PFSK-1 (cell line): Measurements from ENCODE around the gene SLC8A1.

Experiments
- FOXP2 ChIP-seq: optimal IDR thresholded peaks from 2 replicates; pipeline ENCODE3; 2011; ENCODE audit warnings: borderline replicate concordance, control low read depth, inconsistent platforms; ENCODE audit not compliant: insufficient read depth; ENCODE audit errors: extremely low read length, extremely low read depth
- POLR2AphosphoS5 ChIP-seq: IDR thresholded peaks from 2 replicates; pipeline ENCODE4 v1.6.1; 2012; ENCODE audit warnings: low read depth, mild to moderate bottlenecking, control low read depth, low read length, moderate library complexity
- SIN3A ChIP-seq: IDR thresholded peaks from 2 replicates; pipeline ENCODE4 v1.6.1; 2012; ENCODE audit warnings: mild to moderate bottlenecking, low read length, moderate library complexity, borderline replicate concordance; ENCODE audit not compliant: insufficient read depth
- TAF1 ChIP-seq: IDR thresholded peaks from 2 replicates; pipeline ENCODE4 v1.6.1; 2012; ENCODE audit warnings: low read length, control low read depth, borderline replicate concordance; ENCODE audit not compliant: insufficient read depth
- TF ChIP-seq, protein P1 (sequence below), 2 experiments: IDR thresholded peaks; 2 replicates each; pipeline versions ENCODE4 v1.6.1 to v1.8.0; 2011 to 2012; ENCODE audit warnings: low read depth in 2 of 2, low read length in 2 of 2, control low read depth in 1 of 2, inconsistent platforms in 1 of 2, mild to moderate bottlenecking in 1 of 2, moderate library complexity in 1 of 2; ENCODE audit not compliant: insufficient read depth in 1 of 2

The SLC8A1 gene

DNA sequence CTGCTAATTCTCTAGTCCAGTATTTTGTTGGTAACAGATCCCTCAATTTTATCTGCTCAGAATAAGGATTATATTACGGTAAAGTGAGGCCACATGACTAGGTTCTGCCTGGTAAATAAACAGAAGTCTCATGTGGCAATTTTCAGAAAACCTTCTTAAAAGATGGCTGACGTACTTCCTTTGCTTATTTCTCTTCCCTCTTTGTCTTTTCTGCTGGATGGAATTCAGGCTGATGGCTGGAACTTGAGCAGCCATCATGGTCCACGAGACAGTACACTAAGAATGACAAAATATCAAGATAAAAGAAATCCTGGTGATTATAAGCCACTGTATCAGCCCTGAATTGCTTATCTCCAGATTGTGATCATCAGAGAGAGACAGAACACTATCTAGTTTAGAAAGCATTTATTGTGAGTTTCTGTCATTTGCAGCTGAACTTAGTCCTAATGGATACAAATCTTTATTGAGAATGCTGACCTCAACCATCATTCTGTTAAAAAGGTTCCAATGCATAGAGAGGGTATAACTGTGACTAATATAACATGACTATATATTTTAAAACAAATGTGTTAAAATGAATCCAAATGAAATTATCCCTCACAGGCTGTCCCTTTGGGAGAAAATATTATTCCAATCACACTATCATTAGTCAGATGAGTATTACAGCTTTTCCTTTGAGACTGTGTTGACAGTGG, 31.8 kb upstream of the SLC8A1 start:
- TF ChIP-seq SIN3A = no peak
- no peak for TF ChIP-seq FOXP2
- TF ChIP-seq POLR2AphosphoS5 = no peak
- TF ChIP-seq TAF1 = no peak
- TF ChIP-seq, protein P1, sequence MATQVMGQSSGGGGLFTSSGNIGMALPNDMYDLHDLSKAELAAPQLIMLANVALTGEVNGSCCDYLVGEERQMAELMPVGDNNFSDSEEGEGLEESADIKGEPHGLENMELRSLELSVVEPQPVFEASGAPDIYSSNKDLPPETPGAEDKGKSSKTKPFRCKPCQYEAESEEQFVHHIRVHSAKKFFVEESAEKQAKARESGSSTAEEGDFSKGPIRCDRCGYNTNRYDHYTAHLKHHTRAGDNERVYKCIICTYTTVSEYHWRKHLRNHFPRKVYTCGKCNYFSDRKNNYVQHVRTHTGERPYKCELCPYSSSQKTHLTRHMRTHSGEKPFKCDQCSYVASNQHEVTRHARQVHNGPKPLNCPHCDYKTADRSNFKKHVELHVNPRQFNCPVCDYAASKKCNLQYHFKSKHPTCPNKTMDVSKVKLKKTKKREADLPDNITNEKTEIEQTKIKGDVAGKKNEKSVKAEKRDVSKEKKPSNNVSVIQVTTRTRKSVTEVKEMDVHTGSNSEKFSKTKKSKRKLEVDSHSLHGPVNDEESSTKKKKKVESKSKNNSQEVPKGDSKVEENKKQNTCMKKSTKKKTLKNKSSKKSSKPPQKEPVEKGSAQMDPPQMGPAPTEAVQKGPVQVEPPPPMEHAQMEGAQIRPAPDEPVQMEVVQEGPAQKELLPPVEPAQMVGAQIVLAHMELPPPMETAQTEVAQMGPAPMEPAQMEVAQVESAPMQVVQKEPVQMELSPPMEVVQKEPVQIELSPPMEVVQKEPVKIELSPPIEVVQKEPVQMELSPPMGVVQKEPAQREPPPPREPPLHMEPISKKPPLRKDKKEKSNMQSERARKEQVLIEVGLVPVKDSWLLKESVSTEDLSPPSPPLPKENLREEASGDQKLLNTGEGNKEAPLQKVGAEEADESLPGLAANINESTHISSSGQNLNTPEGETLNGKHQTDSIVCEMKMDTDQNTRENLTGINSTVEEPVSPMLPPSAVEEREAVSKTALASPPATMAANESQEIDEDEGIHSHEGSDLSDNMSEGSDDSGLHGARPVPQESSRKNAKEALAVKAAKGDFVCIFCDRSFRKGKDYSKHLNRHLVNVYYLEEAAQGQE (IDR thresholded peaks at IDR 0.05; ENCODE audit: insufficient read depth in 1 of 2, low read depth in 2 of 2, low read length in 2 of 2) = no peak

DNA sequence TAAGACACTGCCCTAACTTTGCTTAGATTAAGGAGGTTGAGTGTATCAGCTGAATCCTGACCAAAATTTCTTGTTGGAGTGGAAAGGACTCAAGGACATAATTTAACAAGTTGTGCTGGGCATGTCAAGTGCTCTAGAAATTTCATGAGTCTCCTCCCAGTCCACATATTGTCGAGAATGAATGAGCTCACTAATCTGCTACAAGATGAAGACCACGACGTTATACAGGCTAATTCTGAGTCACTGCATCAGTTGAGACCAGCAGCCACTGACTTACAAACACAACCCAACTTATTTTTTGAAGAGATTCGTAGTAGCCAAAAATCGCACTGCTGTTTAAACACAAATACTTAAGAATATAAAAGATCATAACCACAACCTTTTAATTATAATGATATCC, 28.7 kb upstream of the SLC8A1 start:
- TF ChIP-seq FOXP2 (no peak), SIN3A (no peak), TAF1 (no peak), POLR2AphosphoS5 (no peak)
- TF ChIP-seq, protein P1 (IDR thresholded peaks at IDR 0.05; ENCODE audit: insufficient read depth in 1 of 2, low read depth in 2 of 2, low read length in 2 of 2) = no peak

DNA sequence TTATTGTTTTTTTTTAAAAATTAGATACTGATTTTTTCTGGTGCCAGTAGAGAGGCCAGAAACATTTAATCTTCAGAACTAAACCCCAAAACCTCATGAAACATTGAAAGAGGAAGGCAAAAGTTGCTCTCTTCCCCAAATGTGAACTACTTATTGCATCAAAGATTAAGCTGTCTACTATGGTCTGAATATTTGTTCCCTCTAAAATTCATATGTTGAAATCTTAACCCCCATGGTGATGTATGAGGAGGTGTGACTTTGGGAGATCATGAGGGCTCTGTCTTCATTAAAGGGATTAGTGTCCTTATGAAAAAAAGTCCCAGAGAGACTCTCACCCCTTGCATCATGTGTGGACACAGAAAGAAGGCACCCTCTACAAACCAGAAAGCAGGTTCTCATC, 28.2 kb upstream of the SLC8A1 start:
- TF ChIP-seq FOXP2 = no peak
- no peak for TF ChIP-seq SIN3A
- no peak for TF ChIP-seq TAF1
- TF ChIP-seq, protein P1 (IDR thresholded peaks at IDR 0.05; ENCODE audit: insufficient read depth in 1 of 2, low read depth in 2 of 2, low read length in 2 of 2) = no peak
- no peak for TF ChIP-seq POLR2AphosphoS5

DNA sequence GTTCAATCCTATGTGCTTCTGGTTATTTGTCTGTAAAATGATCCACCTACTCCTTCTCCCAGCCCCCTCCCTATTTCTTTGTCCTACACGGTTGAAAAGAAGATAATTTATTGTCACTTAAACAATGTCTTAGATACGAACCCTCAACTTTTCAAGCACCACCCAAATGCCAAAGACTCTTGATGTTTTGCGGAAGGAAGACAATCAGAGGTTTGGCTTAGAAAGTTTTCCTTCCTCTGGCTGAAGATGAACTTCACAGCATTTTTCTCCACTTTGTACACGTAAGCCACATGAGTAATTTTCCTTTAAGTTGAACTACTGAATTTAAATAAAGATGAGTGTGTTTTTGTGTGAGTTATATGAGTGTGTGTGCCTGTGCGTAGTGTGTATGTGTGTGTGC, 25.5 kb upstream of the SLC8A1 start:
- TF ChIP-seq POLR2AphosphoS5 (no peak), TAF1 (no peak), FOXP2 (no peak), SIN3A (no peak)
- TF ChIP-seq, protein P1 (IDR thresholded peaks at IDR 0.05; ENCODE audit: insufficient read depth in 1 of 2, low read depth in 2 of 2, low read length in 2 of 2) = no peak

DNA sequence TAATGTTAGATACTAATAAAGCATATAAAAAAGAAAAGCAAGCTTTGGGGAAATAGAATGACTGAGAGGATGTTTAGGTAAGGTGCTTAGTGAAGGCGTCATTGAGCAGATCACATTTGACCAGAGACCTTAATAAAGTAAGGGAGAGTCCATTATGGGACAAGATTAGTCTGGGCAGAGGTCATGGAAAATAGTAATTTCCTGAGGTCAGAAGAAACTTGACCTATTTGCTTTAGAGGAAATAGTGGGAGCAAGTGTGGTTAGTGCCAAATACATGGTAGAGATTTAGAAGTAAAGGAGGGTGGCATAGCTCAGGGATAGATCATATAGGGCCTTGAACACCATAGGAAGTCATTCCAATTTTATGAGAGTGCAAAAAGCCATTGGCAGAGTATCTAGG, 24.5 kb upstream of the SLC8A1 start:
- no peak for TF ChIP-seq SIN3A
- TF ChIP-seq POLR2AphosphoS5 = no peak
- TF ChIP-seq FOXP2 = no peak
- TF ChIP-seq TAF1 = no peak
- TF ChIP-seq, protein P1 (IDR thresholded peaks at IDR 0.05; ENCODE audit: insufficient read depth in 1 of 2, low read depth in 2 of 2, low read length in 2 of 2) = no peak
